Upper lobe of left lung (tissue), 4 donors: ENCODE data around the gene CCR9.

Experiments
- POLR2A ChIP-seq, 4 donors: fragments of 450-650 bp; IDR thresholded peaks; one replicate each; pipeline ENCODE4 v1.5.1; 2016 to 2017; ENCODE audit warnings: antibody characterized with exemption in 4 of 4, mild to moderate bottlenecking in 2 of 4
- TF ChIP-seq, protein P1 (sequence below), 6 experiments: fragments of 450-650 bp in 4 of 6; fragments of 200-600 bp in 2 of 6; sonication (generic) in 2 of 6; IDR thresholded peaks; one replicate each; pipeline ENCODE4 v1.5.1; 2016 to 2019; ENCODE audit warnings: antibody characterized with exemption in 6 of 6

DNA sequence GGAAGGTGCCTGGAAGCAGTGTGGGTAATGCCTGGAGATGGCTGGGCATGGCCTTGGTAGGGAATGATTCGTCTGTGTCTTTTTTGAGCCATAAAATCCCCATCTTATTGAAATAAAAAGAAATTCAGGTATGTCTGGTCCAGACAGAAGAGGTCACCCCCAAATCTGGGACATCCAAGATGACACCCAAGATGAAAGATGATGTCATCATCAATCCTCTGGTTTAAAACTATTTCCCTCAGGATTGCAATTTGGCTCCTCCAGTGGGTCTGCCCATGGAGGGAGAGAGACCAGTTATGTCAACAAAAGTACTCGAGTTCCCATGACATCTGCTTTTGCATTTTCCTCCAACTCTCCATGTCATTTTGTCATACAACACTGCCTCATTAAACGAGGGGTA lies 16.7 kb upstream of the CCR9 start:
- TF ChIP-seq, protein P1, sequence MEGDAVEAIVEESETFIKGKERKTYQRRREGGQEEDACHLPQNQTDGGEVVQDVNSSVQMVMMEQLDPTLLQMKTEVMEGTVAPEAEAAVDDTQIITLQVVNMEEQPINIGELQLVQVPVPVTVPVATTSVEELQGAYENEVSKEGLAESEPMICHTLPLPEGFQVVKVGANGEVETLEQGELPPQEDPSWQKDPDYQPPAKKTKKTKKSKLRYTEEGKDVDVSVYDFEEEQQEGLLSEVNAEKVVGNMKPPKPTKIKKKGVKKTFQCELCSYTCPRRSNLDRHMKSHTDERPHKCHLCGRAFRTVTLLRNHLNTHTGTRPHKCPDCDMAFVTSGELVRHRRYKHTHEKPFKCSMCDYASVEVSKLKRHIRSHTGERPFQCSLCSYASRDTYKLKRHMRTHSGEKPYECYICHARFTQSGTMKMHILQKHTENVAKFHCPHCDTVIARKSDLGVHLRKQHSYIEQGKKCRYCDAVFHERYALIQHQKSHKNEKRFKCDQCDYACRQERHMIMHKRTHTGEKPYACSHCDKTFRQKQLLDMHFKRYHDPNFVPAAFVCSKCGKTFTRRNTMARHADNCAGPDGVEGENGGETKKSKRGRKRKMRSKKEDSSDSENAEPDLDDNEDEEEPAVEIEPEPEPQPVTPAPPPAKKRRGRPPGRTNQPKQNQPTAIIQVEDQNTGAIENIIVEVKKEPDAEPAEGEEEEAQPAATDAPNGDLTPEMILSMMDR (IDR thresholded peaks at IDR 0.05) = no peak
- TF ChIP-seq POLR2A (IDR thresholded peaks at IDR 0.05) = no peak
